Fibroblast of villous mesenchyme (primary cell): Measurements from ENCODE around the gene DCUN1D4. TPM values are rescaled to one million over a fixed set of nuclear protein-coding genes. Genes with fewer than 3 reads are reported as not detected.

Experiments used
- DNase-seq: peaks from one replicate; pipeline ENCODE4 v3.0.0-alpha.2; 2010; ENCODE audit warnings: low read depth
- H3K4me3 ChIP-seq: 2 replicates; pipeline ENCODE4 v1.5.1; 2011; ENCODE audit warnings: low read depth, mild to moderate bottlenecking, low read length
- total RNA-seq: library from RNA; depleted of rRNA; stranded (reverse); fragments of >200 nt; gene quantifications from 2 replicates; pipeline ENCODE4 v1.2.3, GENCODE V29; 2012
- TF ChIP-seq, protein P1 (sequence below): IDR thresholded peaks from 2 replicates; pipeline ENCODE4 v1.5.1; 2012; ENCODE audit warnings: low read depth, mild to moderate bottlenecking, low read length; ENCODE audit not compliant: insufficient read depth

The DCUN1D4 gene
- total RNA-seq, 1 donor: 58.3 TPM

DNA sequence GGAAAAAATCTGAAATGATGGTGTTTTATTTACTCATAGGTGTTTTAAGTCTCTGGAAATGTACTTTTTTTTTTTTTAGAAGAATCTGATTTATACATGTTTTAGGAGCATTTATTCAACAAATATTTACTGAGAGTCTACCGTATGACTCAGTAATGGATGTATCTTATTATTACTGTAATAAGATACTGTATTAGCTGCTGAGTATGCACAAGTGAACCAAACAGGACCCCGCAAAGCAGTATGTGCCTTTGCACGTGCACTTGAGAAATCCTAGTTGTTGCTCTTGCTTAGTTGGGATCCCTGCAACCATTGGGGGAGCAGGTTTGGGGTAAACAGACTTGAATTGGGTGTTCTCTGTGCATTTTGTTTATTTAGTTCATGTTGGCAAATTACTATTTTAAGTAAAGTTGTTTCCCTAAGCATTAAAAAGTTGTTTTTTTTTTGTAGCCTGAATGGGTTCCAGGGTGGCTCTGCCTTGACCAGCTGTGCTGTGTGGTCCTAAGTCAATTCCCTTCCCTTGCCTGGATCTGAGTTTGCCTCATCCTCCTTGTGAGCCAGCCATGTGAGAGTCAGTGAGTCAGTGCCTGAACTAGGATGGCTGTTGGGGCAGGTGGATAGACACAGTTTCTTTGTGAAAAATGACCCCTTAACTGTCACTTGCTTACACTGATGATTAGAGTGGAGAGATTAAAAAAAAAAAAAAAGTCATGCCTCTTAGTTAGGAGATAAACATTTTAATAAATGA lies 27.7 kb downstream of the DCUN1D4 start:
- no peak overlapping the region for H3K4me3 ChIP-seq
- DNase-seq: no peak
- TF ChIP-seq, protein P1, sequence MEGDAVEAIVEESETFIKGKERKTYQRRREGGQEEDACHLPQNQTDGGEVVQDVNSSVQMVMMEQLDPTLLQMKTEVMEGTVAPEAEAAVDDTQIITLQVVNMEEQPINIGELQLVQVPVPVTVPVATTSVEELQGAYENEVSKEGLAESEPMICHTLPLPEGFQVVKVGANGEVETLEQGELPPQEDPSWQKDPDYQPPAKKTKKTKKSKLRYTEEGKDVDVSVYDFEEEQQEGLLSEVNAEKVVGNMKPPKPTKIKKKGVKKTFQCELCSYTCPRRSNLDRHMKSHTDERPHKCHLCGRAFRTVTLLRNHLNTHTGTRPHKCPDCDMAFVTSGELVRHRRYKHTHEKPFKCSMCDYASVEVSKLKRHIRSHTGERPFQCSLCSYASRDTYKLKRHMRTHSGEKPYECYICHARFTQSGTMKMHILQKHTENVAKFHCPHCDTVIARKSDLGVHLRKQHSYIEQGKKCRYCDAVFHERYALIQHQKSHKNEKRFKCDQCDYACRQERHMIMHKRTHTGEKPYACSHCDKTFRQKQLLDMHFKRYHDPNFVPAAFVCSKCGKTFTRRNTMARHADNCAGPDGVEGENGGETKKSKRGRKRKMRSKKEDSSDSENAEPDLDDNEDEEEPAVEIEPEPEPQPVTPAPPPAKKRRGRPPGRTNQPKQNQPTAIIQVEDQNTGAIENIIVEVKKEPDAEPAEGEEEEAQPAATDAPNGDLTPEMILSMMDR: no peak

DNA sequence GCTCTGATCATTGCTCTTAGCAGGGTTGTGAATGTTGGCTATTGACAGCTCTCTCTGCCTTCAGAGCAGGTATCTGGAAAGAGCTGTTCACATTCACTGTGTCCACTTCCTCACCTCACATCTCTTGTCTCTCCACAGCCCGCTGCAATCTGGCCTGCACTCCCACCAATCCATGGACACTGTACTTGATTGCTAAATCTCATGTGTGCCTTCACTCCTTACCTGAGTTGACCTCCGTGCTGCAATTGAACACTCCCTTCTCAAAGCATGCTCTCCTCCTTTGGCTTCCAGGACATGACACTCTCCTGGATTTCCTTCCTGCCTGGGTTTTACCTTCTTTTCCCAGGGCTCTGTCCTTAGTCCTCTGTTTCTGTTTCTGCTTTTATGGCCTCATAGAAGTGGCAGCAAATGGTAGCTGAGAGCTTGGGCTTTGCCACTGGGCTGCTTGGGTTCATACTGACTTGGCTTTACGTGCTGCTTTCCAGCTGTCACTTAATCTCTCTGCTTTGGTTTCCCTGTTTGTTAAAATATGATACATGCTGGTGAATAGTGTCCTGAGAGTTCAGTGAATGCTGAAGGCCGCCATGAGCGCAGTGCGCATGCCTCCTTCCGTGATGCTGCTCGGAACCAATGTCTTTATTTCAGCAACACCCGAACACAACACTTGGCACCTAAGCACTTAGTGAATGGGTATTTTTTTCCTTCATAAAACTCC lies 29.5 kb downstream of the DCUN1D4 start:
- no peak overlapping the region for H3K4me3 ChIP-seq
- TF ChIP-seq, protein P1: no peak
- no peak for DNase-seq

DNA sequence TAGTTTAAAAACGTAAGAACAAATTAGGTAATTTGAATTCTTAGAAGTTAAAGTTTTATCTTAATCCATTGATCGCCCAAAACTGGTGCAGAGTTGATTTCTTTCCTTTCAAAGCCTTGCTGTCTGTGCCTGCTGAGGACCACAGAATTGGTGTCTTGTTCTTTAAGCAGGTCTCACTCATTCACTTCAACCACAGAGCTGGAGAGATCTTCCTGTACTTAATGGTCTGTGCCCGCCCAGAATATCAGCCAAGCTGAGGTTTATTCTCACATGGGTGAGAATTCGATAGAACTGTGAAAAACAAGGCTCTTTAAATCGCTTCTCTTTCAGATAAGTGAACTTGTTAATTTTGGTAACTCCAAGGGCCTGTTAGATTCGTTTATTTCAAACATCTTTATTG lies 31.6 kb downstream of the DCUN1D4 start:
- TF ChIP-seq, protein P1: no peak
- no peak overlapping the region for H3K4me3 ChIP-seq
- no peak for DNase-seq

- peak; percentile 22 for DNase-seq
- TF ChIP-seq, protein P1: no peak
- no peak overlapping the region for H3K4me3 ChIP-seq
Observed at GRCh38 chr4:51878431-51878830, 35.5 kb downstream of the DCUN1D4 start.

DNA sequence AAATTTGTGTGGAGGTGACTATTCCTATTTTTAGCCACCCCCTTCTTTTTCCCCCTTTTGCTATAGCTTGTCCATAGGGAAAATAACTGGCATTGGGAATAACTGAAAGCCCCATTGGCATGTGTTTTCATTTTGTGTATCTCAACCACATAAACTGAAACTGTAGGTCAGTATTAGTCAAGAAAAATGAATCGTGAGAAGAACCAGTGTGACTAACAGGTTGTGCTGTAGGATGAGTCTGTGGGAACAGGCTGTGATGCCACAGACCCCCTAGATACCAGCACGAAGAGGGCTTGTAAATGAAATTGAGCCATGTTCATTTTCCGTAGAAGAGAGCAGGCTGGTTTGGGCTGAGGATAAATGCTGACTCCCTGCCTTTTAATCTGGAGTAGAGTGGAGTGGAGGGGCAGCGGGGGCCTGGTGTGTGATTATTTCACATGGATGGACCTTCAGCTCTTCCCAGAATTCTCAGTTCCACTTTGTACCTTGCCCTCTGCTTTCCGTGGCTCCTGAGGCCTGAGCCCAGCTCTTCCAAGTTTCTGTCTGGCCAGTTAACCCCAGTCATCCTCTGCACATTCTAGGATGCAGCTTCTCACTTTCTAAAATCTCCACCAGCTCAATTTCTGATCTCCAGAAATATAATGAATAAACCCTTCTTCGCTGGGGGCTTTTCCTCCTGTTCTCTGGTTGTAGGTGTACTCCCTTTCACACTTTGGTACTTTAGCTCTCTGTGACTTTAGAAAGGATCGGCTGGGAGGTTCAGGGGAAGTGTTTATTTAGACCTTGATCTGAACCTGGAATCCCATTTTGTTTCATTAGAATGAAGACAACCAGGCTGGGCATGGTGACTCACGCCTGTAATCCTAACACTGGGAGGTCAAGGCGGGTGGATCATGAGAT lies 37.3 kb downstream of the DCUN1D4 start:
- DNase-seq: no peak
- TF ChIP-seq, protein P1: no peak
- H3K4me3 ChIP-seq: no peak overlapping the region

DNA sequence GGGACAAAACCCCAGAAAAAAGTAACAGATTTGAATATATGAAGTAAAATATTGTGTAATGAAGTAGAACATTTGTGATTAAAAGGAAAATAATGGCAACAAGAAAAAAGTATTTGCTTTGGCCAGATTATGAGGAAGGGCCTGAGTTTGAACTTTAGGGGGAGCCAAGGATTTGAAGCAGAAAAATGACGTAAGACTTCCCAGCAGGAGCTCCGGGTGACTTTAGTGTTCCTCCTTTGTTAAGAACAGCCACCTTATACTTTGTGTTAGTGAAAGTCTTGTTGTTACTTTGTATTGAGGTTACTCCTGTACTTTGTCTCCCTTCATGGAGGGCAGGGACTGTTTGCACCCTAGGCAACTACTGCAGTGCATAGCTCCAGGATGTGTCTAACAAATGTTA lies 41.1 kb downstream of the DCUN1D4 start:
- TF ChIP-seq, protein P1: no peak
- no peak for DNase-seq
- no peak overlapping the region for H3K4me3 ChIP-seq
